ENCODE measurements around the gene RNU6-9.
"Not testable (repeated sequence)": the region's sequence is repeated elsewhere in the genome, so short reads cannot be mapped to it uniquely, and the experiment has no call there.

RNU6-9 gene

DNA sequence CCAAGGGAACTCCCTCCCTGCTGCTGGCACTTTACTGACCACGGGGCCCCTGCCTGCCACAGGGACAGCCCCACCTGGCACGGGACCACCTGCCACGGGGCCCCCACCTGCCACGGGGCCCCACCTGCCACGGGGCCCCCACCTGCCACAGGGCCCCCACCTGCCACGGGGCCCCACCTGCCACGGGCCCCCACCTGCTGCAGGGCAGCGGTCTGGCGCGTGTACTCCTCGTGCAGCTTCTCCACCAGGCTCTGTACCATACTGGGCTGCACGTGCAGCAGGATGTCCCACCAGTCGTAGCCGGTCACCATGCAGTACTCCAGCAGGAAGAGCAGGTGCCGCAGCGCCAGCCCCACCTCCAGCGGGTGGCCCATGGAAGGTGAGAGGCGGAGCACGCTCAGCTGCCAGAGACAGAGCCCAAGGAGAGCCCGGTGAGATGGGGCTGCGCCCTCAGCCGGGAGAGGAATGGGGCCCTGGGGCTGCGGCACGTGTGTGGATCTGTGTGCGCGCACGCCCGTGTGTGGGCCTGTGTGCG, 16.4 kb upstream of the RNU6-9 start:
- no peak overlapping the region for H3K4me3 ChIP-seq (ENCODE audit: low read depth in 1 of 2, low read length in 2 of 2)
- H3K79me2 ChIP-seq (ENCODE audit: insufficient read depth, low read length) = no peaks in the 10 kb centered on the region
- H3K4me2 ChIP-seq (ENCODE audit: insufficient read depth, low read length) = no peak overlapping the region
- H2AFZ ChIP-seq (ENCODE audit: low read depth, low read length) = no peak overlapping the region
- peaks cover 57% of the 10 kb centered on the region for H3K36me3 ChIP-seq (ENCODE audit: insufficient read depth, low read length)
- no peak overlapping the region for H3K9ac ChIP-seq (ENCODE audit: low read depth, low read length)
- TF ChIP-seq, protein P1, sequence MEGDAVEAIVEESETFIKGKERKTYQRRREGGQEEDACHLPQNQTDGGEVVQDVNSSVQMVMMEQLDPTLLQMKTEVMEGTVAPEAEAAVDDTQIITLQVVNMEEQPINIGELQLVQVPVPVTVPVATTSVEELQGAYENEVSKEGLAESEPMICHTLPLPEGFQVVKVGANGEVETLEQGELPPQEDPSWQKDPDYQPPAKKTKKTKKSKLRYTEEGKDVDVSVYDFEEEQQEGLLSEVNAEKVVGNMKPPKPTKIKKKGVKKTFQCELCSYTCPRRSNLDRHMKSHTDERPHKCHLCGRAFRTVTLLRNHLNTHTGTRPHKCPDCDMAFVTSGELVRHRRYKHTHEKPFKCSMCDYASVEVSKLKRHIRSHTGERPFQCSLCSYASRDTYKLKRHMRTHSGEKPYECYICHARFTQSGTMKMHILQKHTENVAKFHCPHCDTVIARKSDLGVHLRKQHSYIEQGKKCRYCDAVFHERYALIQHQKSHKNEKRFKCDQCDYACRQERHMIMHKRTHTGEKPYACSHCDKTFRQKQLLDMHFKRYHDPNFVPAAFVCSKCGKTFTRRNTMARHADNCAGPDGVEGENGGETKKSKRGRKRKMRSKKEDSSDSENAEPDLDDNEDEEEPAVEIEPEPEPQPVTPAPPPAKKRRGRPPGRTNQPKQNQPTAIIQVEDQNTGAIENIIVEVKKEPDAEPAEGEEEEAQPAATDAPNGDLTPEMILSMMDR (IDR thresholded peaks at IDR 0.05; ENCODE audit: borderline replicate concordance, extremely low read depth, low read length, poor library complexity, severe bottlenecking) = no peak
- no peak for TF ChIP-seq EZH2 (IDR thresholded peaks at IDR 0.05; ENCODE audit: borderline replicate concordance, low read depth, low read length, severe bottlenecking)
- DNase-seq (no peak), ATAC-seq (ENCODE audit: insufficient read depth, low read depth) (no peak)
- no peaks in the 10 kb centered on the region for H3K27me3 ChIP-seq (ENCODE audit: insufficient read depth, low read length, poor library complexity)
- no peaks in the 10 kb centered on the region for H3K9me3 ChIP-seq (ENCODE audit: insufficient read depth, low read length, severe bottlenecking)
- peaks cover 5% of the 10 kb centered on the region; the same call in 1 of the 2 replicates for H4K20me1 ChIP-seq (ENCODE audit: insufficient read depth, low read length)
- H3K4me1 ChIP-seq (ENCODE audit: insufficient read depth, low read length) = no peaks in the 10 kb centered on the region
- no peak overlapping the region for H3K27ac ChIP-seq (ENCODE audit: low read length)

DNA sequence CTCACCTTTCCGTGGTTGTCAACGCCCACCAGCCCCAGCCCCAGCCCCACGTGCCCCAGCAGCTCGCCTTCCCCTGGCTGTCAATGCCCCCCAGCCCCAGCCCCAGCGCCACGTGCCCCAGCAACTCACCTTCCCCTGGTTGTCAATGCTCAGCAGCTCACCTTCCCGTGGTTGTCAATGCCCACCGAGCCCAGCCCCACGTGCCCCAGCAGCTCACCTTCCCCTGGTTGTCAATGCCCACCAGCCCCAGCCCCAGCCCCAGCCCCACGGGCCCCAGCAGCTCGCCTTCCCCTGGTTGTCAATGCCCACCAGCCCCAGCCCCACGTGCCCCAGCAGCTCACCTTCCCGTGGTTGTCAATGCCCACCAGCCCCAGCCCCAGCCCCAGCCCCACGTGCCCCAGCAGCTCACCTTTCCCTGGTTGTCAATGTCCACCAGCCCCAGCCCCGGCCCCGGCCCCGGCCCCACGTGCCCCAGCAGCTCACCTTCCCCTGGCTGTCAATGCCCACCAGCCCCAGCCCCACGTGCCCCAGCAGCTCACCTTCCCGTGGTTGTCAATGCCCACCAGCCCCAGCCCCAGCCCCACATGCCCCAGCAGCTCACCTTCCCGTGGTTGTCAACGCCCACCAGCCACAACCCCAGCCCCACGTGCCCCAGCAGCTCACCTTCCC, 15.2 kb upstream of the RNU6-9 start:
- not testable (repeated sequence) for H3K9ac ChIP-seq (ENCODE audit: low read depth, low read length); DNase-seq; H3K4me3 ChIP-seq (ENCODE audit: low read depth in 1 of 2, low read length in 2 of 2); H3K79me2 ChIP-seq (ENCODE audit: insufficient read depth, low read length); H3K4me2 ChIP-seq (ENCODE audit: insufficient read depth, low read length); H3K27ac ChIP-seq (ENCODE audit: low read length); H3K4me1 ChIP-seq (ENCODE audit: insufficient read depth, low read length); H2AFZ ChIP-seq (ENCODE audit: low read depth, low read length); ATAC-seq (ENCODE audit: insufficient read depth, low read depth); H3K27me3 ChIP-seq (ENCODE audit: insufficient read depth, low read length, poor library complexity); H4K20me1 ChIP-seq (ENCODE audit: insufficient read depth, low read length); H3K9me3 ChIP-seq (ENCODE audit: insufficient read depth, low read length, severe bottlenecking)
- H3K36me3 ChIP-seq (ENCODE audit: insufficient read depth, low read length) = peaks cover 66% of the 10 kb centered on the region

GRCh38 chr19:878751-879561, 14.3 kb upstream of the RNU6-9 start:
- not testable (repeated sequence) for DNase-seq; H3K4me2 ChIP-seq (ENCODE audit: insufficient read depth, low read length); H3K4me3 ChIP-seq (ENCODE audit: low read depth in 1 of 2, low read length in 2 of 2); H3K27ac ChIP-seq (ENCODE audit: low read length); H3K9me3 ChIP-seq (ENCODE audit: insufficient read depth, low read length, severe bottlenecking); H3K4me1 ChIP-seq (ENCODE audit: insufficient read depth, low read length); H3K79me2 ChIP-seq (ENCODE audit: insufficient read depth, low read length); H4K20me1 ChIP-seq (ENCODE audit: insufficient read depth, low read length); ATAC-seq (ENCODE audit: insufficient read depth, low read depth); H3K9ac ChIP-seq (ENCODE audit: low read depth, low read length); H3K27me3 ChIP-seq (ENCODE audit: insufficient read depth, low read length, poor library complexity); H2AFZ ChIP-seq (ENCODE audit: low read depth, low read length)
- H3K36me3 ChIP-seq (ENCODE audit: insufficient read depth, low read length) = peaks cover 66% of the 10 kb centered on the region

- Histone ChIP-seq H2AFZ (ENCODE audit: low read depth, low read length) (no peak overlapping the region), H4K20me1 (ENCODE audit: insufficient read depth, low read length) (no peaks in the 10 kb centered on the region; the same call in 1 of the 2 replicates), H3K27me3 (ENCODE audit: insufficient read depth, low read length, poor library complexity) (no peaks in the 10 kb centered on the region), H3K9ac (ENCODE audit: low read depth, low read length) (no peak overlapping the region), H3K36me3 (ENCODE audit: insufficient read depth, low read length) (peaks cover 68% of the 10 kb centered on the region), H3K9me3 (ENCODE audit: insufficient read depth, low read length, severe bottlenecking) (no peaks in the 10 kb centered on the region), H3K79me2 (ENCODE audit: insufficient read depth, low read length) (no peaks in the 10 kb centered on the region), H3K4me2 (ENCODE audit: insufficient read depth, low read length) (no peak overlapping the region), H3K4me3 (ENCODE audit: low read depth in 1 of 2, low read length in 2 of 2) (no peak overlapping the region), H3K4me1 (ENCODE audit: insufficient read depth, low read length) (no peaks in the 10 kb centered on the region), H3K27ac (ENCODE audit: low read length) (no peak overlapping the region)
- no peak for ATAC-seq (ENCODE audit: insufficient read depth, low read depth)
- TF ChIP-seq, protein P1 (IDR thresholded peaks at IDR 0.05; ENCODE audit: borderline replicate concordance, extremely low read depth, low read length, poor library complexity, severe bottlenecking) = no peak
- no peak for TF ChIP-seq EZH2 (IDR thresholded peaks at IDR 0.05; ENCODE audit: borderline replicate concordance, low read depth, low read length, severe bottlenecking)
- no peak for DNase-seq
These were observed 13.4 kb upstream of the RNU6-9 start for GRCh38 chr19:879711-880438.

Data from DND-41 (cell line).